CD4-positive, alpha-beta T cell (primary cell): ENCODE measurements around the gene TCHH. TPM values are rescaled to one million over a fixed set of nuclear protein-coding genes. Genes with fewer than 3 reads are reported as not detected.

Experiments
- ATAC-seq: fragments of 200-7000 bp; cut with Tn5 transposase; one replicate; pipeline ENCODE4 v1.10.0; 2022; ENCODE audit warnings: mild to moderate bottlenecking; ENCODE audit not compliant: poor library complexity
- CTCF ChIA-PET: fragments of 350-600 bp; sonication (Branson Sonifier 250); formaldehyde crosslinking; loops from one replicate; lab custom pipeline; 2021; ENCODE audit warnings: antibody characterized with exemption, inconsistent platforms; lab: Charles Lee
- POLR2A ChIA-PET: fragments of 350-600 bp; sonication (Branson Sonifier 250); formaldehyde crosslinking; loops from one replicate; lab custom pipeline; 2021; ENCODE audit warnings: antibody characterized with exemption, inconsistent platforms; lab: Charles Lee
- DNase-seq, 14 experiments: peaks; one replicate each; pipeline ENCODE4 v3.0.0-alpha.2; 2013 to 2020; ENCODE audit warnings: mixed read lengths in 2 of 14
- H3K27ac ChIP-seq, 2 donors: one replicate each; pipeline versions ENCODE4 v1.5.1 to v1.7.0; 2013; ENCODE audit warnings: low read length in 2 of 2, low read depth in 1 of 2, mild to moderate bottlenecking in 1 of 2
- H3K27me3 ChIP-seq, 2 experiments: 1 replicate in 1 of 2; 2 replicates in 1 of 2; pipeline versions ENCODE4 v1.6.1 to v1.7.0; 2013; ENCODE audit warnings: low read length in 2 of 2, control low read depth in 1 of 2, mild to moderate bottlenecking in 1 of 2, moderate library complexity in 1 of 2; ENCODE audit not compliant: insufficient read depth in 2 of 2, control insufficient read depth in 1 of 2
- H3K36me3 ChIP-seq: one replicate; pipeline ENCODE4 v1.6.1; 2013; ENCODE audit warnings: low read length, control low read depth; ENCODE audit not compliant: insufficient read depth
- H3K4me1 ChIP-seq: one replicate; pipeline ENCODE4 v1.6.1; 2013; ENCODE audit warnings: low read length, control low read depth; ENCODE audit not compliant: insufficient read depth
- H3K4me3 ChIP-seq: one replicate; pipeline ENCODE4 v1.5.1; 2013; ENCODE audit warnings: mild to moderate bottlenecking, low read length, moderate library complexity
- H3K9me3 ChIP-seq, 2 experiments: 1 replicate in 1 of 2; 2 replicates in 1 of 2; pipeline versions ENCODE4 v1.6.1 to v1.7.0; 2013; ENCODE audit warnings: low read length in 2 of 2, mild to moderate bottlenecking in 2 of 2, control low read depth in 1 of 2, moderate library complexity in 1 of 2; ENCODE audit not compliant: control insufficient read depth in 1 of 2, insufficient read depth in 1 of 2
- H3K27ac Mint-ChIP-seq: one replicate; pipeline ENCODE4 v1.8.0; 2020; ENCODE audit warnings: mixed read lengths
- H3K27me3 Mint-ChIP-seq: one replicate; pipeline ENCODE4 v1.8.0; 2021; ENCODE audit warnings: mixed read lengths
- H3K36me3 Mint-ChIP-seq: one replicate; pipeline ENCODE4 v1.8.0; 2021; ENCODE audit warnings: low read depth, mixed read lengths
- H3K4me1 Mint-ChIP-seq: one replicate; pipeline ENCODE4 v1.8.0; 2021; ENCODE audit warnings: low read depth, mixed read lengths
- H3K4me3 Mint-ChIP-seq: one replicate; pipeline ENCODE4 v1.8.0; 2020; ENCODE audit warnings: mild to moderate bottlenecking, mixed read lengths
- H3K9me3 Mint-ChIP-seq: one replicate; pipeline ENCODE4 v1.8.0; 2020; ENCODE audit warnings: mixed read lengths
- intact Hi-C, 2 experiments: fragments of 100-400 bp; cut with DNase I in 1 of 2; cut with micrococcal nuclease in 1 of 2; formaldehyde crosslinking; loops; one replicate each; pipeline versions ENCODE4 v1.15.1 to v1.9.0; 2023 to 2025; cut with DNase I, micrococcal nuclease
- total RNA-seq, 174 experiments: library from RNA in 2 of 174; stranded (reverse) in 2 of 174; gene quantifications; one replicate each; pipeline ENCODE4 v1.2.3 and lab custom pipeline; 2021 to 2026
- TF ChIP-seq, protein P1 (sequence below): fragments of 200-600 bp; IDR thresholded peaks from one replicate; pipeline ENCODE4 v1.8.0; 2022; ENCODE audit warnings: antibody characterized with exemption, mild to moderate bottlenecking

The TCHH gene
- total RNA-seq, 2 experiments from 2014 or later = not detected

DNA sequence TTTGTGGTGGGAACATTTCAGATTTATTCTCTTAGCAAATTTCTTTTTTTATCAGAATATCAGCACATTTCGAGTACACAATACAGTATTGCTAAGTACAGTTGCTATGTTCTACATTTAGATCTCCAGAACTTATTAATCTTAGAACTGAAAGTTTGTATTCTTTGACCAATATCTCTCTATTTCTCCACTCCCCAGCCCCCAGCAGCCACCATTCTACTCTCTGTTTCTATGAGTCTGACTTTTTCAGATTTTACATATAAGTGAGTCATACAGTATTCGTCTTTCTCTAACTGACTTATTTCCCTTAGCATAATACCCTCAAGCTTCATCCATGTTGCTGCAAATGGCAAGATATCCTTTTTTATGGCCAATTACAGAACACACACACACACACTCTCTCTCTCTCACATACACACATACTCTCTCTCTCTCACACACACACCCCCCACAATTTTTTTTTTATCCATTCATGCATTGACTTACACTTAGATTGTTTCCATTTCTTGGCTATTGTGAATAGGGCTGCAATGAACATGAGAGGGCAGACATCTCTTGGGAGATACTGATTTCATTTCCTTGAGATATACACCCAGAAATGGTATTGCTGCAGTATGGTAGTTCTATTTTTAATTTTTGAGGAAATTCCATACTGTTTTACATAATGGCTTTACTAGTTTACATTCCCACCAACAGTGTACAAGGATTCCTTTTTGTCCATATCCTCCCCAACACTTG lies 28.1 kb upstream of the TCHH start:
- Mint-ChIP-seq H3K27ac (no peak overlapping the region), H3K4me3 (no peak overlapping the region), H3K9me3 (peaks cover 4% of the 10 kb centered on the region), H3K27me3 (peaks cover 48% of the 10 kb centered on the region), H3K36me3 (no peaks in the 10 kb centered on the region), H3K4me1 (no peaks in the 10 kb centered on the region)
- ATAC-seq = no peak
- H3K27me3 ChIP-seq = peaks cover 8 to 29% of the 10 kb centered on the region in 2 experiments
- H3K36me3 ChIP-seq = no peaks in the 10 kb centered on the region
- intact Hi-C loops = no loop called here
- TF ChIP-seq, protein P1, sequence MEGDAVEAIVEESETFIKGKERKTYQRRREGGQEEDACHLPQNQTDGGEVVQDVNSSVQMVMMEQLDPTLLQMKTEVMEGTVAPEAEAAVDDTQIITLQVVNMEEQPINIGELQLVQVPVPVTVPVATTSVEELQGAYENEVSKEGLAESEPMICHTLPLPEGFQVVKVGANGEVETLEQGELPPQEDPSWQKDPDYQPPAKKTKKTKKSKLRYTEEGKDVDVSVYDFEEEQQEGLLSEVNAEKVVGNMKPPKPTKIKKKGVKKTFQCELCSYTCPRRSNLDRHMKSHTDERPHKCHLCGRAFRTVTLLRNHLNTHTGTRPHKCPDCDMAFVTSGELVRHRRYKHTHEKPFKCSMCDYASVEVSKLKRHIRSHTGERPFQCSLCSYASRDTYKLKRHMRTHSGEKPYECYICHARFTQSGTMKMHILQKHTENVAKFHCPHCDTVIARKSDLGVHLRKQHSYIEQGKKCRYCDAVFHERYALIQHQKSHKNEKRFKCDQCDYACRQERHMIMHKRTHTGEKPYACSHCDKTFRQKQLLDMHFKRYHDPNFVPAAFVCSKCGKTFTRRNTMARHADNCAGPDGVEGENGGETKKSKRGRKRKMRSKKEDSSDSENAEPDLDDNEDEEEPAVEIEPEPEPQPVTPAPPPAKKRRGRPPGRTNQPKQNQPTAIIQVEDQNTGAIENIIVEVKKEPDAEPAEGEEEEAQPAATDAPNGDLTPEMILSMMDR = no peak
- H3K9me3 ChIP-seq = peaks cover 8 to 21% of the 10 kb centered on the region in 2 experiments
- H3K27ac ChIP-seq = no peak overlapping the region
- no peak overlapping the region for H3K4me3 ChIP-seq
- H3K4me1 ChIP-seq = no peaks in the 10 kb centered on the region
- POLR2A ChIA-PET = no interaction called here
- no peak for DNase-seq
- CTCF ChIA-PET = no interaction called here

DNA sequence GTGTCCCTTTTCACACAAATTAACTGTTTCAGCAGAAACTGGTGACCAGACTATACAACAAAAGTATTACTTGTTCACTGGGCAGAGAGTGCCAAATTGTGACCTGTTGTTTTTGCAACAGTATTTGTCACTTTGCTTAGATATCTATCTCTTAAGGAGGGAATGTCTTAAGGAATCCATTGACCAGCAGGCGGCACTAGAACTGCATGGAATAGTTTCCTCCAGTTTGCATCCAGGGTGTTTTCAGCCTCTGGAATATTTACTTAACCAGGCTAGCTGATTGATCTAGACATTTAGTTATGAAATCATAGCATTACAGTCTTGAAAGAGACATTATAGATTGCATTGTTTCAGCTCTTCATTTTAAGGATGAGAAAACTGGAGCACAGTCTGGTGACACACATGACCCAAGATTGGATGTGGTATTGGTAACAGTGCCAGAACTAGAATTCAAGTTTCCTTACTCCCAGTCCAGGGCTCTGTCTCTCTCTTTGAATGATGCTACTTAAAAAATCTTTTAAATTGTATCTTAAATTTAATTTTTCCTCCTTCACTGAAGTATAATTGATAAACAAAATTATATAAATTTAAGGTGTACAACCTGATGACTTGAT lies 26.8 kb upstream of the TCHH start:
- Histone ChIP-seq H3K4me1 (no peaks in the 10 kb centered on the region), H3K4me3 (no peak overlapping the region), H3K27me3 (peaks cover 8 to 29% of the 10 kb centered on the region in 2 experiments), H3K36me3 (no peaks in the 10 kb centered on the region), H3K9me3 (peaks cover 0 to 10% of the 10 kb centered on the region in 2 experiments), H3K27ac (no peak overlapping the region)
- Mint-ChIP-seq H3K9me3 (peaks cover 2% of the 10 kb centered on the region), H3K27ac (no peak overlapping the region), H3K36me3 (no peaks in the 10 kb centered on the region), H3K4me3 (no peak overlapping the region), H3K4me1 (no peaks in the 10 kb centered on the region), H3K27me3 (peaks cover 54% of the 10 kb centered on the region)
- intact Hi-C loops = no loop called here
- ChIA-PET CTCF (no interaction called here), POLR2A (no interaction called here)
- DNase-seq (peak in 4 of 14 experiments; percentile 10 to 49 (median 28)), ATAC-seq (no peak)
- TF ChIP-seq, protein P1 = no peak

DNA sequence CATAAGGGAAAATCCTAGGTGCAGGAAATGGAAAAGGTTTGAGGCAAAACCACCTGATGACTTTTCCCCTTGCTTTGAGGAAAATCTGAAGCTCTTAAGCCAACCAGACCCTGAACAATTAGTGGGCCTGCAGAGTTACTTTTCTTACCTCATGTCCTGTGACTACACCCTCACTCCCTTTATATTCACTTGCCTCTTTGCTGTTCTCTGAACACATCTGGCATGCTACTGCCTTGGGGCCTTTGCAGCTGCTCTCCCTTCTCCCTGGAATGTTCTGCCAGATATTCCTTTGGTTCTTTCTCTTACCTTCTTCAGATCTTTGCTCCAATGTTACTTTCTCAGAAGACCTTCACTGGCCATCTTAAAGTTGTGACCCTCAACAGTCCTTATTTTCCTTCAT lies 22.0 kb upstream of the TCHH start:
- no peak overlapping the region for H3K4me3 Mint-ChIP-seq
- H3K4me1 Mint-ChIP-seq = no peaks in the 10 kb centered on the region
- ChIA-PET POLR2A (no interaction called here), CTCF (no interaction called here)
- no peaks in the 10 kb centered on the region for H3K36me3 Mint-ChIP-seq
- no peaks in the 10 kb centered on the region for H3K36me3 ChIP-seq
- peaks cover 10 to 21% of the 10 kb centered on the region in 2 experiments for H3K27me3 ChIP-seq
- H3K27ac ChIP-seq = no peak overlapping the region
- H3K27ac Mint-ChIP-seq = no peak overlapping the region
- no peak overlapping the region for H3K4me3 ChIP-seq
- no peaks in the 10 kb centered on the region for H3K4me1 ChIP-seq
- intact Hi-C loops = no loop called here
- ATAC-seq (no peak), DNase-seq (no peak)
- peaks cover 5% of the 10 kb centered on the region for H3K9me3 Mint-ChIP-seq
- peaks cover 55% of the 10 kb centered on the region for H3K27me3 Mint-ChIP-seq
- TF ChIP-seq, protein P1 = no peak
- H3K9me3 ChIP-seq = peaks cover 4 to 7% of the 10 kb centered on the region in 2 experiments
